Esophagus muscularis mucosa (tissue), 4 donors: ENCODE results near the gene HERPUD1. TPM values are rescaled to one million over a fixed set of nuclear protein-coding genes. Genes with fewer than 3 reads are reported as not detected.
"Not testable (repeated sequence)": the region's sequence is repeated elsewhere in the genome, so short reads cannot be mapped to it uniquely, and the experiment has no call there.

Source experiments
- DNase-seq: peaks from one replicate; pipeline ENCODE4 v3.0.0-alpha.2; 2017; ENCODE audit errors: extremely low spot score
- H3K27ac ChIP-seq, 4 donors: fragments of 200-600 bp; sonication (generic); replicated peaks in 1 of 4; 1 replicate in 3 of 4; 2 replicates in 1 of 4; pipeline ENCODE4 v1.5.1; 2016 to 2019; ENCODE audit warnings: mild to moderate bottlenecking in 1 of 4
- H3K27me3 ChIP-seq, 4 donors: fragments of 200-600 bp; sonication (generic); one replicate each; pipeline versions ENCODE4 v1.5.1 to v1.6.0; 2016 to 2019
- H3K36me3 ChIP-seq, 4 donors: fragments of 200-600 bp; sonication (generic); one replicate each; pipeline ENCODE4 v1.5.1; 2016 to 2019
- H3K4me1 ChIP-seq, 4 donors: fragments of 200-600 bp; sonication (generic); one replicate each; pipeline ENCODE4 v1.5.1; 2016 to 2019
- H3K4me3 ChIP-seq, 4 donors: fragments of 200-600 bp; sonication (generic); 1 replicate in 2 of 4; 2 replicates in 2 of 4; pipeline ENCODE4 v1.5.1; 2016 to 2019; ENCODE audit warnings: mild to moderate bottlenecking in 4 of 4, moderate library complexity in 1 of 4
- H3K9me3 ChIP-seq, 4 donors: fragments of 200-600 bp; sonication (generic); 1 replicate in 3 of 4; 2 replicates in 1 of 4; pipeline ENCODE4 v1.5.1; 2016 to 2019
- CTCF ChIP-seq, 3 experiments: fragments of 200-600 bp in 2 of 3; fragments of 450-650 bp in 1 of 3; sonication (generic) in 2 of 3; IDR thresholded peaks; one replicate each; pipeline ENCODE4 v1.5.1; 2017 to 2019; ENCODE audit warnings: antibody characterized with exemption in 3 of 3, mild to moderate bottlenecking in 2 of 3, moderate library complexity in 1 of 3
- EP300 ChIP-seq: sonication (generic); formaldehyde crosslinking; IDR thresholded peaks from one replicate; pipeline ENCODE4 v1.6.1; 2017; ENCODE audit warnings: antibody characterized with exemption
- POLR2A ChIP-seq: fragments of 450-650 bp; IDR thresholded peaks from one replicate; pipeline ENCODE4 v1.6.1; 2017; ENCODE audit warnings: antibody characterized with exemption, moderate library complexity, mild to moderate bottlenecking, low read depth
- POLR2AphosphoS5 ChIP-seq, 2 donors: sonication (generic); formaldehyde crosslinking; IDR thresholded peaks; one replicate each; pipeline ENCODE4 v1.6.1; 2017; ENCODE audit warnings: antibody characterized with exemption in 2 of 2
- WGBS: methylation state at CpG from one replicate; pipeline ENCODE4 v1.1.5; 2018; 5-methylcytosine and 5-hydroxymethylcytosine counted together
- intact Hi-C: fragments of 100-400 bp; cut with DNase I; formaldehyde crosslinking; loops from one replicate; pipeline ENCODE4 v1.15.1; 2023
- total RNA-seq, 4 donors: library from RNA; depleted of rRNA; stranded (reverse); fragments of >200 nt; gene quantifications; one replicate each; pipeline versions ENCODE4 v1.1.0 to v1.2.1, GENCODE V29; 2016

The HERPUD1 gene
- total RNA-seq, 4 donors from 2014 or later, result 64.0 to 99.7 (median 71.5) TPM

GRCh38 chr16:56933828-56934598 is 2.1 kb downstream of the HERPUD1 start:
- Histone ChIP-seq H3K36me3 (peaks cover 34 to 44% (median 38%) of the 10 kb centered on the region in 4 donors), H3K9me3 (no peaks in the 10 kb centered on the region), H3K4me3 (peak overlapping the region; percentile 78 to 99 (median 85)), H3K4me1 (peaks cover 43 to 67% (median 58%) of the 10 kb centered on the region in 4 donors), H3K27ac (peak overlapping the region; percentile 97 to 100 (median 98)), H3K27me3 (no peaks in the 10 kb centered on the region)
- WGBS, result 21% methylated on average over 8 of the region's 8 CpGs
- no peak for TF ChIP-seq POLR2AphosphoS5 (IDR thresholded peaks at IDR 0.05)
- DNase-seq, result no peak
- intact Hi-C loops, result loop anchor here (5.0 to 10.0 kb wide), 2 partner anchors 67 to 189 kb away; partner anchors contain the start of gene SLC12A3

- 73% methylated on average over 8 of the region's 8 CpGs for WGBS
- intact Hi-C loops, result loop anchor here (5.0 to 10.0 kb wide), 2 partner anchors 67 to 190 kb away; partner anchors contain the start of gene SLC12A3
- not testable (repeated sequence) for DNase-seq, H3K27me3 ChIP-seq, H3K9me3 ChIP-seq
- Histone ChIP-seq H3K4me3 (peak overlapping the region; percentile 78 to 99 (median 85)), H3K36me3 (peaks cover 41 to 50% (median 45%) of the 10 kb centered on the region in 4 donors), H3K27ac (peak overlapping the region in 2 of 4 donors; percentile 98 to 99), H3K4me1 (peaks cover 43 to 69% (median 59%) of the 10 kb centered on the region in 4 donors)
Observed at GRCh38 chr16:56934599-56935145, 2.7 kb downstream of the HERPUD1 start.

- H3K4me3 ChIP-seq, result peak overlapping the region; percentile 78 to 99 (median 85)
- no peaks in the 10 kb centered on the region for H3K9me3 ChIP-seq
- no peaks in the 10 kb centered on the region for H3K27me3 ChIP-seq
- H3K36me3 ChIP-seq, result peaks cover 46 to 56% (median 50%) of the 10 kb centered on the region in 4 donors
- peaks cover 43 to 75% (median 59%) of the 10 kb centered on the region in 4 donors for H3K4me1 ChIP-seq
- intact Hi-C loops, result loop anchor here (10.0 kb wide), 1 partner anchor 190 kb away; no protein-coding TSS in a partner anchor
- 50% methylated on average over 5 of the region's 5 CpGs for WGBS
- TF ChIP-seq POLR2A (no peak), CTCF (IDR thresholded peaks at IDR 0.05) (no peak), POLR2AphosphoS5 (IDR thresholded peaks at IDR 0.05) (no peak), EP300 (no peak)
- H3K27ac ChIP-seq, result peak overlapping the region in 2 of 4 donors; percentile 33 to 42
- no peak for DNase-seq
Observed at GRCh38 chr16:56935201-56935600, 3.3 kb downstream of the HERPUD1 start.

GRCh38 chr16:56936491-56936890 is 4.5 kb downstream of the HERPUD1 start:
- Histone ChIP-seq H3K27ac (no peak overlapping the region), H3K27me3 (no peaks in the 10 kb centered on the region), H3K4me1 (peaks cover 36 to 76% (median 50%) of the 10 kb centered on the region in 4 donors), H3K9me3 (no peaks in the 10 kb centered on the region), H3K4me3 (no peak overlapping the region), H3K36me3 (peaks cover 58 to 69% (median 63%) of the 10 kb centered on the region in 4 donors)
- intact Hi-C loops, result loop anchor here (10.0 kb wide), 1 partner anchor 192 kb away; no protein-coding TSS in a partner anchor
- TF ChIP-seq POLR2A (no peak), CTCF (IDR thresholded peaks at IDR 0.05) (no peak), EP300 (no peak), POLR2AphosphoS5 (IDR thresholded peaks at IDR 0.05) (no peak)
- no peak for DNase-seq
- WGBS, result 71% methylated on average over 5 of the region's 5 CpGs

GRCh38 chr16:56936950-56937349 is 5.0 kb downstream of the HERPUD1 start:
- WGBS, result 87% methylated on average over 5 of the region's 5 CpGs
- intact Hi-C loops, result loop anchor here (10.0 kb wide), 1 partner anchor 192 kb away; no protein-coding TSS in a partner anchor
- H3K36me3 ChIP-seq, result peaks cover 61 to 73% (median 68%) of the 10 kb centered on the region in 4 donors
- H3K4me1 ChIP-seq, result peaks cover 36 to 73% (median 48%) of the 10 kb centered on the region in 4 donors
- no peak overlapping the region for H3K4me3 ChIP-seq
- H3K27me3 ChIP-seq, result no peaks in the 10 kb centered on the region
- H3K9me3 ChIP-seq, result no peaks in the 10 kb centered on the region
- TF ChIP-seq CTCF (IDR thresholded peaks at IDR 0.05), result no peak
- TF ChIP-seq POLR2A, result no peak
- H3K27ac ChIP-seq, result no peak overlapping the region
- DNase-seq, result no peak
